ENCODE measurements around the gene ALG12.

DNA sequence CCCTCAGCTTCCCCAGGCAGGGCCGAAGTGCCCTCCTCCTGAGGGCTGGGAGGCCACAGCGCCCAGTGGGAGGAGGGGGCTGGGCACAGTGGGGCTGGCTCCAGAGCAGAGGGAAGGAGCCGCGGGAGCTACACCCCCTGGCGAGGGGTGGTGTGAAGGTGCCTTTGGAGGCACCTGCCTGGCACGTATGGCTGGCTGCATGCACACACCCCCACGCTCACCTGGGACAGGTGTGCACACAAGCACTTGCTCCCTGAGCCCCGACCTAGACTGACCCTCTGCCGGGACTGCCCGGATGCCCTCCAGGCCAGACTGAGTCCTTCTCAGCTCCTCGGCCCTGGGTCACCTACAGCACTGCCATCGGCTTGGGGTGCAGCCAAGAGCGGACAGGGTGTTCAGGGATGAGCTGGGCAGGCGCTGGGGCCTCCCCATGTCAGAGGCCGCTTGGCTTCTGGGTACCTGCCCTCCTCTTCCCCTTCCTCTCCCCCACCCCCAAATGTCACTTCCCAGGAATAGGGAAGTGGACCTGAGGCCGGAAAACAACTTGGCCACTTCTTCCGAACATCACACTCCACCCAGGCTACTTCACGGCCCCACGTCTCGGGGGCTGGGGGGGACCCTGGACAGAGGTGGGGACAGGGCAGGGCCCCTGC, 34.9 kb upstream of the ALG12 start:
- TF ChIP-seq, protein P1, sequence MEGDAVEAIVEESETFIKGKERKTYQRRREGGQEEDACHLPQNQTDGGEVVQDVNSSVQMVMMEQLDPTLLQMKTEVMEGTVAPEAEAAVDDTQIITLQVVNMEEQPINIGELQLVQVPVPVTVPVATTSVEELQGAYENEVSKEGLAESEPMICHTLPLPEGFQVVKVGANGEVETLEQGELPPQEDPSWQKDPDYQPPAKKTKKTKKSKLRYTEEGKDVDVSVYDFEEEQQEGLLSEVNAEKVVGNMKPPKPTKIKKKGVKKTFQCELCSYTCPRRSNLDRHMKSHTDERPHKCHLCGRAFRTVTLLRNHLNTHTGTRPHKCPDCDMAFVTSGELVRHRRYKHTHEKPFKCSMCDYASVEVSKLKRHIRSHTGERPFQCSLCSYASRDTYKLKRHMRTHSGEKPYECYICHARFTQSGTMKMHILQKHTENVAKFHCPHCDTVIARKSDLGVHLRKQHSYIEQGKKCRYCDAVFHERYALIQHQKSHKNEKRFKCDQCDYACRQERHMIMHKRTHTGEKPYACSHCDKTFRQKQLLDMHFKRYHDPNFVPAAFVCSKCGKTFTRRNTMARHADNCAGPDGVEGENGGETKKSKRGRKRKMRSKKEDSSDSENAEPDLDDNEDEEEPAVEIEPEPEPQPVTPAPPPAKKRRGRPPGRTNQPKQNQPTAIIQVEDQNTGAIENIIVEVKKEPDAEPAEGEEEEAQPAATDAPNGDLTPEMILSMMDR (conservative IDR thresholded peaks at IDR 0.05; ENCODE audit: low read depth in 2 of 2): no peak
- TF ChIP-seq POLR2AphosphoS5 (IDR thresholded peaks at IDR 0.05; ENCODE audit: low read depth) (no peak), EZH2 (IDR thresholded peaks at IDR 0.05; ENCODE audit: low read depth, unreplicated experiment) (no peak), ZNF331 (CRISPR knock-in tag; IDR thresholded peaks at IDR 0.05; ENCODE audit: low read depth) (no peak)

Data from GM23338 (cell line).